Kidney epithelial cell (primary cell): ENCODE results near the gene ATG2B. TPM values are rescaled to one million over a fixed set of nuclear protein-coding genes. Genes with fewer than 3 reads are reported as not detected.

ENCODE experiments used
- DNase-seq: peaks from one replicate; pipeline ENCODE4 v3.0.0-alpha.2; 2010; ENCODE audit warnings: low read depth
- H3K27me3 ChIP-seq: 2 replicates; pipeline ENCODE4 v1.6.0; 2011; ENCODE audit warnings: low read length; ENCODE audit not compliant: control insufficient read depth, insufficient read depth
- H3K36me3 ChIP-seq: 2 replicates; pipeline ENCODE4 v1.5.1; 2011; ENCODE audit warnings: low read length; ENCODE audit not compliant: control insufficient read depth, insufficient read depth
- H3K4me3 ChIP-seq: 2 replicates; pipeline ENCODE4 v1.5.1; 2011; ENCODE audit warnings: low read depth, mild to moderate bottlenecking, control low read depth, low read length
- CTCF ChIP-seq: IDR thresholded peaks from 2 replicates; pipeline ENCODE4 v1.5.1; 2011; ENCODE audit warnings: mild to moderate bottlenecking, moderate library complexity, low read length, control low read depth, inconsistent platforms; ENCODE audit not compliant: insufficient read depth, poor library complexity, severe bottlenecking
- total RNA-seq: library from RNA; depleted of rRNA; stranded (reverse); fragments of >200 nt; gene quantifications from 2 replicates; pipeline ENCODE4 v1.2.3, GENCODE V29; 2015

ATG2B gene
- total RNA-seq, 1 donor from 2014 or later = 12.0 TPM

- TF ChIP-seq CTCF = no peak
- no peak for DNase-seq
- H3K36me3 ChIP-seq = no peaks in the 10 kb centered on the region
- no peaks in the 10 kb centered on the region for H3K27me3 ChIP-seq
- H3K4me3 ChIP-seq = no peak overlapping the region
Measured at GRCh38 chr14:96394047-96394815, 31.1 kb upstream of the ATG2B start.

- TF ChIP-seq CTCF = no peak
- H3K4me3 ChIP-seq = peak overlapping the region; percentile 78
- no peaks in the 10 kb centered on the region for H3K36me3 ChIP-seq
- no peak for DNase-seq
- no peaks in the 10 kb centered on the region for H3K27me3 ChIP-seq
Measured at GRCh38 chr14:96393071-96393691, 30.0 kb upstream of the ATG2B start.

GRCh38 chr14:96391293-96392118 is 28.4 kb upstream of the ATG2B start:
- Histone ChIP-seq H3K36me3 (no peaks in the 10 kb centered on the region), H3K4me3 (peak overlapping the region; percentile 78), H3K27me3 (no peaks in the 10 kb centered on the region)
- no peak for TF ChIP-seq CTCF
- DNase-seq = peak; percentile 61

GRCh38 chr14:96390965-96391292 is 27.8 kb upstream of the ATG2B start:
- no peak for TF ChIP-seq CTCF
- Histone ChIP-seq H3K27me3 (no peaks in the 10 kb centered on the region), H3K36me3 (no peaks in the 10 kb centered on the region), H3K4me3 (peak overlapping the region; percentile 52)
- no peak for DNase-seq

GRCh38 chr14:96385385-96385784 is 22.2 kb upstream of the ATG2B start:
- Histone ChIP-seq H3K4me3 (no peak overlapping the region), H3K36me3 (no peaks in the 10 kb centered on the region), H3K27me3 (no peaks in the 10 kb centered on the region)
- TF ChIP-seq CTCF = no peak
- no peak for DNase-seq
